GM21367 (cell line): ENCODE measurements around the gene ARID1B.

ENCODE experiments used
- ATAC-seq: cut with Tn5 transposase; IDR thresholded peaks from one replicate; pipeline ENCODE4 v1.9.1; 2021; ENCODE audit not compliant: unreplicated experiment

The ARID1B gene

GRCh38 chr6:156790711-156791319 lies 13.6 kb downstream of the ARID1B start:
- ATAC-seq, result no peak

- peak; percentile 72 for ATAC-seq
These were observed 14.2 kb downstream of the ARID1B start for GRCh38 chr6:156791320-156791850.

GRCh38 chr6:156793200-156793599 lies 16.0 kb downstream of the ARID1B start:
- no peak for ATAC-seq

GRCh38 chr6:156794546-156795354 lies 17.6 kb downstream of the ARID1B start:
- ATAC-seq, result peak; percentile 42

GRCh38 chr6:156795825-156796224 lies 18.6 kb downstream of the ARID1B start:
- no peak for ATAC-seq

GRCh38 chr6:156796627-156797026 lies 19.4 kb downstream of the ARID1B start:
- ATAC-seq, result no peak

- no peak for ATAC-seq
These were observed 20.9 kb downstream of the ARID1B start for GRCh38 chr6:156797901-156798735.

- no peak for ATAC-seq
These were observed 24.5 kb downstream of the ARID1B start for GRCh38 chr6:156801712-156802111.

GRCh38 chr6:156803353-156803752 lies 26.2 kb downstream of the ARID1B start:
- ATAC-seq, result no peak

- ATAC-seq, result no peak
These were observed 27.2 kb downstream of the ARID1B start for GRCh38 chr6:156804402-156804801.

GRCh38 chr6:156806155-156806554 lies 29.0 kb downstream of the ARID1B start:
- ATAC-seq, result no peak

- ATAC-seq, result no peak
These were observed 29.9 kb downstream of the ARID1B start for GRCh38 chr6:156807028-156807427.

GRCh38 chr6:156807795-156808194 lies 30.6 kb downstream of the ARID1B start:
- ATAC-seq, result no peak

GRCh38 chr6:156808287-156808686 lies 31.1 kb downstream of the ARID1B start:
- no peak for ATAC-seq

- ATAC-seq, result peak; percentile 84
These were observed 31.9 kb downstream of the ARID1B start for GRCh38 chr6:156809034-156809433.

- no peak for ATAC-seq
These were observed 32.4 kb downstream of the ARID1B start for GRCh38 chr6:156809446-156810178.

- no peak for ATAC-seq
These were observed 36.9 kb downstream of the ARID1B start for GRCh38 chr6:156814036-156814581.

- ATAC-seq, result no peak
These were observed 39.3 kb downstream of the ARID1B start for GRCh38 chr6:156816505-156816904.

GRCh38 chr6:156820089-156820798 lies 43.1 kb downstream of the ARID1B start:
- no peak for ATAC-seq

- ATAC-seq, result no peak
These were observed 44.5 kb downstream of the ARID1B start for GRCh38 chr6:156821707-156822106.
